Occipital lobe (tissue), 2 donors: ENCODE data around the gene JAZF1. TPM values are rescaled to one million over a fixed set of nuclear protein-coding genes. Genes with fewer than 3 reads are reported as not detected.
A peak's percentile ranks its signal among the peaks of the same experiment; 100 is the strongest.
"Not testable (repeated sequence)": the region's sequence is repeated elsewhere in the genome, so short reads cannot be mapped to it uniquely, and the experiment has no call there.

Experiments used
- DNase-seq: peaks from one replicate; lab custom pipeline; 2025; lab: John Stamatoyannopoulos, UW
- total RNA-seq: library from RNA; depleted of rRNA; stranded (reverse); fragments of >200 nt; gene quantifications from one replicate; pipeline ENCODE4 v1.2.3, GENCODE V29; 2014

JAZF1 gene
- total RNA-seq, 1 donor from 2014 or later: 62.1 TPM

GRCh38 chr7:28042721-28043120 is 137.9 kb downstream of the JAZF1 start:
- DNase-seq: no peak

- no peak for DNase-seq
Measured at GRCh38 chr7:28041508-28042314, 138.9 kb downstream of the JAZF1 start.

GRCh38 chr7:28038175-28038797 is 142.3 kb downstream of the JAZF1 start:
- DNase-seq: no peak

GRCh38 chr7:28037220-28038010 is 143.2 kb downstream of the JAZF1 start:
- no peak for DNase-seq

GRCh38 chr7:28036696-28037095 is 143.9 kb downstream of the JAZF1 start:
- no peak for DNase-seq

GRCh38 chr7:28033386-28033785 is 147.2 kb downstream of the JAZF1 start:
- DNase-seq: no peak

- DNase-seq: no peak
Measured at GRCh38 chr7:28032738-28033380, 147.7 kb downstream of the JAZF1 start.

- DNase-seq: no peak
Measured at GRCh38 chr7:28029051-28029450, 151.5 kb downstream of the JAZF1 start.

DNA sequence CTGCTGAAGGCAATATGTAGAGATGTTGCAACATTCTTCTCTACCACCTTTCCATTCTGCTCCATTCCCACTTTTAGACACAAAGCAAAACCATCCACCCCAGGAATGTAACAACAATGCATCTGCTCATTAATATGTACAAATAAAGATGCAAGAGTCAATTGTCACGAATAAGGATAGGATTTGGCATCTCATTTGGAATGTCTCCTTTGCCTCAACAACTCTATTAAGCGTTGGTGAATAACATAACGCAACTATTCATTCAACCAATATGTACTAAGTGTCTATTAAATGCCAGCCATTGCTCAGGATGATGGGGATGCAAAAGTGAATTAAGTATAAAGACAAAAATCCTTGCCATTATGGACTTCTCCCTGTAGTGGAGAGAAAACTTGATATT is 152.1 kb downstream of the JAZF1 start:
- no peak for DNase-seq

- DNase-seq: no peak
Measured at GRCh38 chr7:28026237-28026636, 154.4 kb downstream of the JAZF1 start.

DNA sequence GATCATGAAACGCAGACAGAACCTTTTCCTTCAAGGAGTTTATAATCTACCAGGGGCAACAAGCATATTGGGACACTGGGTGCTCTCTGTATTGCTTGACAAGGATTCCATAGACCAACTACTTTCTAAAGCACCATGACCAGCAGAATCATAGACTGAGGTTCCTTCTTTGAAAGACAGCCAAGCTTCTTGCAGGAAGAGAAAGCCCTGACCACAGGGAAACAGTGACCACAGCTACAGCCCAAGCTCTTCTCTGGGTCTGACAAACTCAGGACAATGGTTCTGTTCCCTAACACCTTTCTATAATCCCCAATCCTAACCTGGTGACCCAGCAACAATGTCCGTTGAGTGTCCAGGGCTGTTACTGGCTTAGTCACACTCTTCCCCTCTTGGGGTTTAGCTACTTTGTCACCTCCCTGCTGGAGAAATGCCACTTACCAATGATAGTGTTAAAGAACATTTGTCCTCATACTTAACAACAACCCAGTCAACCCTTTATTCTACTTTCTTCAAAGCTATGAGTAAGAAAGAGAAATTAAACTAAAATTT is 155.7 kb downstream of the JAZF1 start:
- no peak for DNase-seq

DNA sequence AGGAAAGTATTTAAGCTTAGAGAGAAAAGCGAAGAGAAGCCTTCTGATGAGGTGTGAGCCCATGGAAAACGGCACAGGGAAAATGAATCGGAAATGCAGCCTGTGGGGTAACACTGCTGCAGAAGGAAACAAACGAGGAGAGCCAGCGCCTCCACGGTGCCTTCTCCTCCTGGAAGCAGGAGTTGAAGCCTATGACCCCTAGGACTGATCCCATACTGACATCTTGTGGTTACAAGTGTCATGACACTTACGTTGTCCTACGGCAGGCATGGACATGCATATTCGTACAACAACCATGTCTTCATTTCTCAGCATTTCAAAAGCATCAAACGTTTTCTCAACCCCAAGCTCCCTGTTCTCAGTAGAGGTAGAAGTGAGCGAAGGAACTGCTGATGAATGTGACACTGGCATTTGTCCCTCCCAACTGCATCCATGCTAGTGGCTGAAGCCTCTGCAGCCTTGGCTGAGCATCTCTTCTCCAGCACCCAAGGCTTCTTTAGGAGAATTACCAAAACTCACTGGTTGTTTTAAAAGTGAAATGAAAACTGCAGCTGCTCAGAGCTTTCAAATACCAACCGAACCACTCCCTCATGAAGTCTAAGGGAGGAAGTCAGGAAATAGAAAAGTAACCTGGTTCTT is 160.2 kb downstream of the JAZF1 start:
- DNase-seq: peak; percentile 63

DNA sequence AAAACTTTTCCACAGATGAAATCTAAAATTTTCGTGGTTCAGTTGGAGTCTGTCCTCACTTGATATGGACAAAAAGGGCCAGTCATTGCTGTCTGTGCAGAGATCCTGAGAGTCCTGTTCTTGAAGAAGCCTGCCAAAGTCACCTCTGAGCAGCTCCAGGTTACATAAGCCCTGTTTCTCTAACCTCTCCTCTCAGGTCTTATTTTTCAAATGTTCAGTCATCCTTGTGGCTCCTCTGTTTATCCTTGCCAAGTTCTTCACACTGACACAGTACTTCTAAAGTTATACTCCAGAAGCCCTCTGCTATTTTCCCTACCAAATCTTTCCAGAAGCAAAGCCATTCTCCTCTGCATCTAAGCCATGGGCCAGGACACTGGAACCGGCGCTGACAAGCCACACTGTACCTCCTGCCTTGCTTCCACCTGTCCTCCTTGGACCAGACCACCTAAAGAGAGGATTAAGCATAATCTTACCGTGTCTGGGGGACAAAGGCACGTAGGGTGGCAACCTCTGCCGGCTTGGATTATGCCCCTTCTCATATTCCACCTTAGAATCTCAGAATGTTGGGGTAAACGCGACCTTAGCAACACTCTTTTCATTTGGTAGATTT is 161.6 kb downstream of the JAZF1 start:
- no peak for DNase-seq

DNA sequence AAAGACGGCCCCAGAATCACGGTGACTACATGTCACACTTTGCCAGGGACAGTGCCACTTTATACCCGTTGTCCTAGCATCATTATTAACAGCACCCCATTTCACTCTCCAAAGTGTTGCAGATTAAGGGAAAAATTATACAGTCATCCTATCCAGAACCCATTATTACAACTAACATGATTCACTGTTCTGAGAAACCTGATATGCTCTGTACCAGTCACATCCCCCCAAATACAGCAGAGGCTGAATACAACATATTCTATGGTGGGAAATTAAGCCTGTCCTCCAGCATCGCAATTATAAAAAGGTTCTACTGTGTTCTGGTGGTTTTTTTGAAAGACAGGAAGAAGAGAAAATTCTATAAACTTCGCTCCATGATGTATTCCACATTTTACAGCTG is 162.1 kb downstream of the JAZF1 start:
- no peak for DNase-seq

DNA sequence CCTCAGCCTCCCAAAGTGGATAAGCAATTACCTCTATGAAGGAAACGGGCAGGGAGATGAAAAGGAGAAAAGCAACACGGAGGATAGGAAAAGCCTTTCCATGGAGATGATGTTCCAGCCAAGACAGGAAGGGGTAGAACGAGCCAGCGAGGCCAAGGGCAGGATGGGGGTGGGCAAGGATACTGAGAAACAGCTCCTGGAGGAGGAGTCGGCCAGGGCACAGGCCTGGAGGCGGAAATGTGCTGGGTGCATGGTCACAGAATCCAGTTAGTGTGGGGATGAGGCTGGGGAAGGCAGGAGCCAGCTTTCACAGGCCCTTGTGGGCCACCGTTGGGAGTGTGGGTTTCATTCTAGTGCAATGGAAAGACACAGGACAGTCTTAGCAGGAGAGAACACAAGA is 162.6 kb downstream of the JAZF1 start:
- no peak for DNase-seq

GRCh38 chr7:28017372-28017771 is 163.2 kb downstream of the JAZF1 start:
- DNase-seq: no peak

- DNase-seq: no peak
Measured at GRCh38 chr7:28016297-28016696, 164.3 kb downstream of the JAZF1 start.

GRCh38 chr7:28015169-28015568 is 165.4 kb downstream of the JAZF1 start:
- no peak for DNase-seq

DNA sequence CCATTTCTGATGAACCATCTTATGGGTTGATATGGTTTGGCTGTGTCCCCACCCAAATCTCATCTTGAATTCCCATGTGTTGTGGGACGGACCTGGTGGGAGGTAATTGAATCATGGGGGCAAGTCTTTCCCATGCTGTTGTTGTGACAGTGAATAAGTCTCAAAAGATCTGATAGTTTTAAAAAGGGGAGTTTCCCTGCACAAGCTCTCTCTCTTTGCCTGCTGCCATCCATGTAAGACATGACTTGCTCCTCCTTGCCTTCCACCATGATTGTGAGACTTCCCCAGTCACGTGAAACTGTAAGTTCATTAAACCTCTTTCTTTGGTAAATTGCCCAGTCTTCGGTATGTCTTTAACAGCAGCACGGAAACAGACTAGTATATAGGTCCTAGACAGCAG is 166.3 kb downstream of the JAZF1 start:
- DNase-seq: not testable (repeated sequence)

DNA sequence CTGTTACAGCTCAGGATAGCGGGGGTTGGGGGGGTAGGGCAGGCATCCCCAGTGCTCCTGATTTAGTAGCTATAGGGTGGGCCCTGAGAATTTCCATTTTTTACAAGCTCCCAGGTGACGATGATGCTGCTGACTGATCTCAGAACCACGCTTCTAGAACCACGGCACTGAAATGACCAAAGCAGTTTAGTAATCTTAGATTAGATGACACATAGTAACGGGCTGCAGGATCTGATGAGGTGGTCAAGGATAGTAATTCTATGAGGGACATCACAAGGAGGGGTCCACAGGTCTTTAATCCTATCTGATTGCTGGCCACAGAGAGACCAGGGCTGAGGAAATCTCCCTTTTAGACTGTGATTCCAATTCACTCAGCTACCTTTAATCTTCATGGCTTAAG is 167.2 kb downstream of the JAZF1 start:
- no peak for DNase-seq

DNA sequence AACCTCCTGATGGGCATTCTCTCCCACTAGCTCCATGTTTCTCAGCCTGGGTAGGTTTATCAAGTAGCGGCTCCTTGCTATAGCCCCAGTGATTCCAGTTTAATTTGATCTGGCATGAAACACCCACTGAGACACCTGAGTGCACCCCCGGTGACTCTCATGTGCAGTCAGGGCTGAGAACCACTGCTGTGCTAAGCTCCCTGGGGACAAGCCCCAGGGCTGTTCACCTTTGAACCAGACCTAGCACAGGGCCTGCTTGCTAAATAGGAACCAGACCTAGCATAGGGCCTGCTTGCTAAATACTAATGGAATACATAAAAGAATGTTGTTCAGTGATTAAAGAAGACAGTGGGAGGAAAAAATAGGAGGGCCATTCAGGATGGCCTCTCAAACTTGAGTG is 167.6 kb downstream of the JAZF1 start:
- DNase-seq: no peak
